GM18907 (cell line): ENCODE results near the gene SPG11.
"Not testable (repeated sequence)": the region's sequence is repeated elsewhere in the genome, so short reads cannot be mapped to it uniquely, and the experiment has no call there.

Source experiments
- ATAC-seq: cut with Tn5 transposase; IDR thresholded peaks from one replicate; pipeline ENCODE4 v1.9.1; 2021; ENCODE audit warnings: mild to moderate bottlenecking, moderate library complexity; ENCODE audit not compliant: unreplicated experiment

The SPG11 gene

DNA sequence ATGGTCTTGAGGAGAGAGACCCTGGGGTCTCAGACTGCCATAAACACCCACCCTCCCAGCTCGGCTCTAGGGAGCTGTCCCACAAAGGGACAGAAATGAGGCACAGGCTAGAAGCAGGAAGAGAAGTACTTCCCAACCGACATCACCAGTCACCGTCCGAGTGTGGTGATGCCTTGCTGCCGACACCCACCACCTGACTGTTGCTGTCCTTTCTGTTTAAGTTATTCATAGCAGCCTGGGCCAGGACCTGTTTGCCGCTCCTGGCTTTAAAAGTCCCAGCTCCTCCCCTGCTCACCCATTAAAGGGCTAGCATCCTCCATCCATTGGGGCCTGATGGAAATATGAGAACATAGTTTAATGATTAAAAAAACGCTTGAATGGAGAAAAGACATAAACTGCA lies 13.2 kb upstream of the SPG11 start:
- ATAC-seq, result no peak

DNA sequence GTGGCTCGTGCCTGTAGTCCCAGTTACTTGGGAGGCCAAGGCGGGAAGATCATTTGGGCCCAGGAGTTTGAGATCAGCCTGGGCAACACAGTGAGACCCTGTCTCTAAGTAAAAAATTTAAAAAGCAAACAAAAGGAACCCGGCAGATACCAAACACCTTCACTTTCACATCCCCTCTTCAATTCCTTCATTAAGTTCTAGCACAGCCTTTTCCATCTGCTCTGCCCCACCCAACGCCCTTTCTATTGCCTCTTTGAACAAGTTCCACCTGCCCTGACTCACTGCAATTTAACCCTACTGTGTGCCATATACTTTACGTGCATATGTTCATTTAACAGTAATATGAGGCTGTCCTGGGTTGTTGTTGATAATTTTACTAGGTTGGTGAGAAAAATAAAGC lies 12.4 kb upstream of the SPG11 start:
- no peak for ATAC-seq

DNA sequence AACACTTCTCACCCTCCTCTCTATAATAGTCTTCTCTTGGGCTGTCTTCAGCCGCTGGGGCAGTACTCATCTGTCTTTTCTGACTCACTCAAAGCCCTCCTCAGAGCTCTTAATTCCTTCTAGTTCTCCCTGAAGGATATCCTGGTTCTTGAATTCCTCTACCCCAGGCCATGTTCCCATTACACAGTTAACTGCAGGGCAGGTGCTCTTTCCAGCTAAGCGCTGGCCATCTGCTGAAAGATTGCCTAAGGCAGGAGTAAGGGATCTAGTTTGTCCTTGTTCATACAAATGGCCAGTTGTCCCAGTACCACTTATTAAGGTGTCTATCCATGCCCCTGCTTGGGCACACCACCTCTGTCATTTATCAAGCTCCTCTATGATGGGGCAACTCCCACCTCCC lies 10.2 kb upstream of the SPG11 start:
- no peak for ATAC-seq

DNA sequence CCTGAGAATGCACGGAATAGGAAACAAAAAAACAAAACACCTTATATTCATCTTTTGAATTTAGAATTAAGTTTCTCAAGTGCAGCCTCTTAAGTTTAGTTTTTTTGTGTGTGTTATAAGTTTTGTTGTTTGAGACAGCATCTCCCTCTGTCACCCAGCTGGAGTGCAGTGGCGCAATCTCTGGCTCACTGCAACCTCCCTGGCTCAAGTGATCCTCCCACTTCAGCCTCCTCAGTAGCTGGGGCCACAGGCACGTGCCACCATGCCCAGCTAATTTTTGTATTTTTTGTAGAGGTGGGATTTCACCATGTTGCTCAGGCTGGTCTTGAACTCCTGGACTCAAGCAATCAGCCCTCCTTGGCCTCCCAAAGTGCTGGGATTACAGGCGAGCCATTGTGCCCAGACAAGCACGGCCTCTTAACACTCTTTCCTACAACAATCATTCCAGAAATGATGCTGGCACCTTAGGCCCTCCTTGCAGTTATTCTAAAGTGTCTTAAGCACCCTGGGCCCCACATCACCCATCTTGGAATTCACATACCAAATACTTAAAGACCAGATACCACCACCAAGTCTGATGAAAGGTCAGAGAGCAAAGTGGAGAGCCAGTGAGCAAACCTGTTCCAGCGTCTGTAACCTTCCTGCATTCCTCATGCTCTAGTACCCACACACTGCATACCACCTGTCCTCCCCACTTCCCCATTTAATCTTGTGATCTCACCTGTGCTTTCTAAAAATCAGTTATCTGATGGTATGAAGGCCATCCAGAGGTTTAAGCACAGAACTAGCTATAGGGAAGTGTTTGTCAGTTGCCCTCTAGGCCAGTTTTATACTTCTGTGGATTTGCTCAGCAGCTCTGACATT lies 6.9 kb upstream of the SPG11 start:
- no peak for ATAC-seq

DNA sequence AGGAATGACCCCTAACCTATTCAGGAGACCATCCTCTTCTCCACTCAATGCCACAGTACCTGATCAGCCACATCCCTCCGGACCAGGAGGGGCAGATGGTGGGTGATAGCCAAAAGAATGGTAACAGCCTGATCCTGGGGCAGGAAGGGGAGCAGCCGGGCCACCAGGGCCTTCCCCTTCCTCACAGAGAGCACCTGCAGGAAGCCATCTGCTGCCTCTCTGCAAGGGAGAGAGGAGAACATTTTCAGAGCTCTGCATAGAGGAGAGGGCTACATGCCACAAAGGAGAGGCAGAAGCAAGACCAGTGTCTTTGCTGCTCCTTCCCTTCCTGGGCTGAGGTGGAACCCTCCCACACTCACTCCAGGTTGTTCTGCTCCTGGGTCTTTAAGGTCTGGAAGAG lies 5.5 kb upstream of the SPG11 start:
- ATAC-seq, result no peak

DNA sequence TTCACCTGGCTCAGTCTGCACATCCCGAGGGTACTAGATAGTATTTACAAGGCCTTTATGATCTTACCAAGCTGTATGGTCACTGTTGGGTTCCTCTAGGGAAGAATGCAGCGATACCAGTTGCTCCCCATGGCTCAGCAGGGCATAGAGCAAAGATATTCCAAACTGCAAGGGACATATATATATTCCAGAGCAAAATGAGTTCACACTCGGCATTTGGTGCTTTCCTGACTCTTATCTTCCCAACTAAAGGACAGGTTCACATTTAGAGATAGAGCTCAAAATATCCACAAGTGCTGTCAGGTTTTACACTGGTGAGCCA lies 3.5 kb upstream of the SPG11 start:
- no peak for ATAC-seq

DNA sequence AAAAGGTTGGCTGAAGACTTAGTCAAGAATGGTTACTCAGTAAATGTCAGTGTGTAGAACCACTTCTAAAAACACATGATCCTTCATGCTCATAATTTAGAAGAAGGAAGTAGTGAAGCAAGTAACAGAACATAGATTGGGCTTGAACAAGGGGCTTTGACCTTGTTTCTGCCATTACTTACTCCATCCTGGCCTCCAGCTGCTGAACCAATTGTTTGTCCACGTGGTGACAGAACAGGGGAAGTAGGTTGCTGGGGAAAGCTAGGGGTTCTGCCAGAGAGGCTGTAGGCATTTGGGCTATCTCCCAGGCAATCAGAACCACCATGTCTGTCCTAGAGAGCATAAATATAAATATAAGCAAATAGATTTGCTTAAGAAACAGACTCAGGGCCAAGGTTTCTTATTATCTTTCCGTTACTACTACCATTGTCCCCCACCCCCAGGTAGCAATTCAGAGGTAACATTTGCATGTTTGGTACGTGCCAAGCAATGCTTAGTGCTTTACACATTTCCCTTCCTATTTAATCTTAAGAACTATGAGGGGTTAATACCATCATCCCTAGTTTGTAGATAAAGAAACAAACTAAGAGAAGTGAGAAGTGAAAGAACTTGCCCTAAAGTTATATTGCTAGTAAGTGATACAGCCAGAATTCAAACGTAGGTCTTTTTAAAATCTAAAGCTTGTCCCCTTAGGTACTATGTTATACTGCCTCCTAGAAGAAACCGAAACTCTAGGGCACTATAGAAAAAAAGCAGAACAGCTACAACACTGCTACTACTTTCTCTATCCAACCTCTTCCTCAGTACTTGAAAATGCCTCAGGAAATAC lies 3.0 kb upstream of the SPG11 start:
- no peak for ATAC-seq

DNA sequence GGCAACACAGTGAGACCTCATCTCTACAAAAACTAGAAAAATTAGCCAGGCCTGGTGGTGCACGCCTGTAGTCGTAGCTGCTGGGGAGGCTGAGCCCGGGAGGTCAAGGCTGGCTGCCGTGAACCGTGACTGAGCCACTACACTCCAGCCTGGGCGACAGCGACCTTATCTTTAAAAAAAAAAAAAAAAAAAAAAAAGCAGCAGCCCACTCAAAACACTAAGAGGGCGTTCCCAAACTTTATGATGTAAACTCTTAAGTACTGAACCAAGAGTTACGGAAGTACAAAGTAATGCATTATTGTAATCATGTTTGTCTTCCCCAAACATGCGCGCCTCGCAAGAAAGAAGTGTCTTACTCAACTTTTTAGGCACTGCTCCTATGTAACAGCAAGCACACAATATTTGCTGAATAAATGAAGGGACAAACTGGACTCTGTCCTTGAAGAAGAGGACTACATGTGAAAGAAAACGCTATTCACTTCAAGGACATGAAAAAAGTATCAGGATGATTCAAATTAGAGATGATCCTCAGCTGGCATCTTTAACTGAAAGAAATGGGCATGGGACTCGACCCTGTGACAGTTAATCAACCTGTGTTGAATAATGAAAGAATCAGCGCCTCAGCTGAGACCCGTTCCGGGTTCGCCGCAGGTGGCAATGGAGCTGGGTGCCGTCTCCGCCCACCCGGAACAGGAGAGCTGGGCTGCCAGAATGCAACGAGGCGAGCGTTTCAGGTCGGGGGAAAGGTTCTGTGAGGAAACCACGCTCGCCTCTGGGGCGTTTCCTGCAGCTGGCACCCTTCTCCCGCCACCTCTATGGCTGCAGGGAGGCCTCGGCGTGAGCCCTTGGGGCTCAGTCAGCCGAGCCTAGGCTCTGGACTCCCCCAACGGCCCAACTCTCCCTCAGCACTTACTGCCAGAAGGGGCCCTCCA lies 718 bp downstream of the SPG11 start:
- ATAC-seq, result peak; percentile 67

DNA sequence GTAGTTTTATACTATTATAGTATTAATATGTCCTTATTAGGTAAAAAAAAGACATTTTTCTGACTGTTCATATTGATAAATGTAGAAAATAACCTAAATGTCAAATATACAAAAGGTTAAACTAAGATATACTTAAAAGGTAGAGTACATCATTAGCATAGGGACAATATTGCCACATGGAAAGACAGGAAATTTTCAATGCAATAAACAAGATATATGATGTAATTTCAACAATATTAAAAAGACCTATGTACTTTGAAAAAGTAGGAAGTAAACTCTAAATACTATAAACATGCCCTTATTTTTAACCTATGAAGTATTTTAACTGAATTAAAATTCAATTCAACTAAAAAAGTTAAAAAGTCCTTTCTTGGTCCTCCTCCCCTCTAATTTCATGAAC lies 1.9 kb downstream of the SPG11 start:
- no peak for ATAC-seq

DNA sequence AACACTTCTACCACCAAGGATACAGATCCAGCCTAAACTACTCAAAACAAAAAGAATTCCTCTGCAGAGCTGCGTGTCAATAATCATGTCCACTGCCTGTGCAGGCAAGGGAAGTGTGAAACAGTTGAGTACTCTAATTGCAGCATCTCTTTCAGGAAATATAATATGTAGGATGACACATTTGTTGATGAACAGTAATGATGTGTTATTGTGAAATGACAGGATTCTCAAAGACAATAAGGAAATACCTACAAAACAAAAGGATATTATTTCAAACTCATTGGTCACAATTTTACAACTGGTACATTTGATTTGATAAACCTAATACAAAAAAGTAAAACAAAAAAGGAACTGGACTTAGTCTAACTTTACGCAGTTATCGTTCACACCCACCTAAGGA lies 4.4 kb downstream of the SPG11 start:
- no peak for ATAC-seq

DNA sequence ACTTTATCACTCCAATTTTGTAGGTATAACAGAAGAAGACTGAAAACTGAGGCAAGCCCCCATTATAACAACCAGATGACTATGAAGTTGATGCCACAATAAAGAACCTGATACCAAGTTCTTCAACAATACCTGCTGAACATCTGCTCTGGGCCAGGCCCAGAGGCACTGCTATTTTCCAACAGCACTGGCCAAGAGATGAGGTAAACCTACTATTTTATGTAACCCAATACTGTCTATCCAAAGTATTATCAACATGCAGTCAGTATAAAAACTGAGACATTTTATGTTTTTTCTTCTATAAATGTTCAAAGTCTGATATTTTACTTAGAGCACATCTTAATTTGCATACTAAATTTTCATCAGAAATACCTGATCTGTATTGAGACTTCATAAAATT lies 6.1 kb downstream of the SPG11 start:
- ATAC-seq, result no peak

DNA sequence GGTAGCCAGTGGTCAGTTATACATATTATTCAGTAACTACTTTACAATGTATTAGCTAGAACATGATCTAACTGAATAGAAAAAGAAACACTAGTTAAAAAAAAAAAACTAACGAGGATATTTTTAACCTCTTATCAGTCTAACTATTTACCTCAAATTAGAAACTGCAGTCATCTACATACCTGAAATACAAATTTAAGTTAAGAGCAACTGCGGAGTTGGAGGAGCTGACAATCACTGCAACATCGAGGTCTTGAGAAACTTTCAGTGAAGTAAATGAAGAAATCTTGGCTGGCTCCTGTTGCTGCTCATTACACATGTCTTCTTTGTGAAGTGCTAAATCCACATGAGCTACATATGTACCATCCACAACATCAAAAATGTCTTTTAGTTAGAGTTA lies 6.5 kb downstream of the SPG11 start:
- ATAC-seq, result no peak

DNA sequence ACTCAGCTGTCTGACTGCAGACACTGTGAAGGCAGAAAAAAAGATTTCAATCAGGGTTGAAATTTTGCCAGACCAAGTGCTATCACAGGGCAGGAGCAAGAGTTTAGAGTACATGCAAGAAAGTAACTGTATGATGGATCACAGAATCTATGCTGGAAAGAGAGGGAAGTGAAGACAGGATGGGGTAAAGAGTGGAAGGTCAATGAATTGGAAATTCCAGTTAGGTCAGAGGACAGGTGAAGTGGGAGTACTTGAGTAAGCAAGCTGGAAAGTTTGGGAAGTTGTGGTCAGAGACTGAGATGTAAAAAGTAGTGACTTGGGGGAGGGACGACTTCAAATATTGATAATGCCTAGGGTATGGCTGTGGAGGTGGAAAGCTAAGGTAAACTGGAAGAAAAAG lies 7.2 kb downstream of the SPG11 start:
- ATAC-seq, result no peak

DNA sequence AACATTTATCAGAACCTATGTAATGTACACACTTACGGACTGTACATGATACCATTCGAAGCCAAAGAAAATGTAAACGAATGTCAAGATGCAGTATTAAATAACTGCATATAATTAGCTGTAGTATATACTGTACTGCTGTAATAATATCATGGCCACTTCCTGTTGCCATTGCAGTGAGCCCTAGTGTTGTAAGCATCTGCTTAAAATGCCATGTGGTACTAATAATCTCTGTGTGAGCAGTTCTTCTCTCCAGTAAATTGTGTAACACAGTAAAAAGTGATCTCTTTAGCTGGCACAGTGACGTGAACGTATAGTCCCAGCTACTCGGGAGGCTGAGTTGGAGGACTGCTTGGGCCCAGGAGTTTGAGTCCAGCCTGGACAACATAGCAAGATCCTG lies 8.6 kb downstream of the SPG11 start:
- no peak for ATAC-seq

DNA sequence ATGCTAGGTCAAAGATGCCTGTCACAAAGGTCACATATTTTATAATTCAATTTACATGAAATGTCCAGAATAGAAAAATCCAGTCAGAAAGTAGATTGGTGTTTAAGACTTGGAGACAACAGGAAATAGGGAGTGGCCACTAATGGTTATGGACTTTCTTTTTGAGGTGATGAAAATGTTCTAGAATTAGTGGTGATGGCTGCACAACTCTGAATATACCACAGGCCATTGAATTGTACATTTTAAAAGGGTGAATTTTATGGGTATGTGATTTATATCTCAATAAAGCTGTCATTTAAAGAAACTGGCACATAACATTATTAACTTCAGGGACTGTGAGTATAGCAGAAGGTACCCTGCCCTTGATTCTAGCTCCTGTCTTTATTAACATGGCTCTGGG lies 15.8 kb downstream of the SPG11 start:
- no peak for ATAC-seq

DNA sequence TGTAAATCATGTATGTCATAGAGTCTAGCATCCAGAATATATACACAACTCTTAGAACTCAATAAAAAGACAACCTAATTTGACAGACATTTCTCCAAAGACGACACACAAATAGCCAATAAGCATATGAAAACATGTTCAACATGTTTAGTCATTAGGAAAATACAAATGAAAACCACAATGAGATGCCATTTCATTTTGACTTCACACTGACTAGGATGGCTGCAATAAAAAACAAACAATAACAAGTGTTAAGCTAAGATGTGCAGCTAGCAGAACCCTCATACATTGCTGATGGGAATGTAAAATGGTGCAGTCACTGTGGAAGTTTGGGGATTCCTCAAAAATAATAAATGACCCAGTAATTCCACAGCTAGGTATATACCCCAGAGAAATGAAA lies 16.4 kb downstream of the SPG11 start:
- no peak for ATAC-seq

DNA sequence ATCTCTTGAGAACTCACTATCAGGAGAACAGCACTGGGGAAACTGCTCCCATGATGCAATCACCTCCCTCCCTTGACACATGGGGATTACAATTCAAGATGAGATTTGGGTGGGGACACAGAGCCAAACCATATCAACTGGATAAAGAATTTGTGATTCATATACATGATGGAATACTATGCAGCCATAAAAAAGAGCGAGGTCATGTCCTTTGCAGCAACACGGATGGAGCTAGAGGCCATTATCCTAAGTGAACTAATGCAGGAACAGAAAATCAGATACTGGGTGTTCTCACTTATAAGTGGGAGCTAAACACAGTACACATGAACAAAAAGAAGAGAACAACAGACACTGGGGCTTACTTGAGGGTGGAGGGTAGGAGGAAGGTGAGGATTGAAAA lies 17.0 kb downstream of the SPG11 start:
- no peak for ATAC-seq

DNA sequence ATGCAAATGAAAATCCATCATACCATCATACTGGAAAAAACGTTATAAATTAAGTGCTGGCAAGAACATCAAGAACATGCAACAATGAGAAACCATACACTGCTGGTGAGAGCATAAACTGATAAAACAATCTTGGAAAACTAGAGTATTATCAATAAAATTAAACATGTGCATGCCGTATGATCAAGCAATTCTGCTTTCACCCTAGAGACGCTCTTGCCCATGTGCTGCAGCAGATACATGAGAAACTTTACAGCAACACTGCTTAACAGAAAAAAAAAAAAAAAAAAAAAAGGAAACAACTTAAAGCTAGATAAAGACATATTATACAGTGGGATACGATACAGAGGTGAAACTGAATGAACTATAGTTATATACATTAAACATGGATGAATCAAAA lies 21.8 kb downstream of the SPG11 start:
- no peak for ATAC-seq

DNA sequence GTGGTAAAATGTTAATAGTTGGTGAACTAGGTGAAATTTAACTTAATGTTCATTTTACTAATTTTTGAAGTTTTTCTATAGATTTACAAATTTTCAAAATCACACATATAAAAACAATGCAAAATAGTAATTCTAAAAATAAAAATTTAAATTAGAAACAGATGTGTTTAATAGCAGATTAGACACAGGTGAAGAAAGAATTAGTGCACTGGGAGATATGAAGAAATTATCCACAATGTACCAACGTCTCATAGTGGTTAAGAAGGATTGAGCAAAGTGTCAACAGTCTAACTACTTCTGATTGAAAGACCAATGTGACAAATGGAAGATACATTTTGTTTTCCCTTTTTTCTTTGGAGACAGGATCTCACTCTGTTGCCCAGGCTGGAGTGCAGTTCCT lies 26.5 kb downstream of the SPG11 start:
- ATAC-seq, result no peak

DNA sequence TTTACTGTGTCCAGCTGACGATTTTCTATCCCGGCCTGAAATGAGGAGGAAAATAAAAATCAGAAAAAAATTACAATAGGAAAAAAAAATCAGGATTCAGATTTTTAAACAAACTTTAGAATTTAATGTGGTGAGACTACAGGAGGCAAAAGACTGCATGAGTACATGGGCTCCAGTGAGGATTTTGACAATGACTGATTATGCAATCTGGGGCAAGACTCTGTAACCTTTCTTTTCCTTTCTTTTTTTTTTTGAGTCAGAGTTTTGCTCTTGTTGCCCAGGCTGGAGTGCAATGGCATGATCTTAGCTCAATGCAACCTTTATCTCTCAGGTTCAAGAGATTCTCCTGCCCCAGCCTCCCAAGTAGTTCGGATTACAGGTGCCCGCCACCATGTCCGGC lies 29.9 kb downstream of the SPG11 start:
- ATAC-seq, result no peak

DNA sequence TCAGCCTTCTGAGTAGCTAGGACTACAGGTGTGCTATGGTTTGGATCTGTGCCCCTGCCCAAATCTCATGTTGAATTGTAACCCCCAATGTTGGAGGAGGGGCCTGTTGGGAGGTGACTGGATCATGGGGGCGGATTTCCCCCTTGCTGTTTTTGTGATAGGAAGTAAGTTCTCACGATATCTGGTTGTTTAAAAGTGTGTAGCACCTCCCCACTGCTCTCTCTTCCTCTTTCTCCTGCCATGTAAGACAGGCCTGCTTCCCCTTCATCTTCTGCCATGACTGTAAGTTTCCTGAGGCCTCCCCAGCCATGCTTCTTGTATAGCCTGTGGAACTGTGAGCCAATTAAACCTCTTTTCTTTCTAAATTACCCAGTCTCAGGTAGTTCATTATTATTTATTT lies 38.2 kb downstream of the SPG11 start:
- ATAC-seq, result not testable (repeated sequence)
